ENCODE data around the gene AEBP2.

GRCh38 chr12:19402743-19403431 is 36.4 kb upstream of the AEBP2 start:
- TF ChIP-seq CTCF (IDR thresholded peaks at IDR 0.05) (no peak), POLR2AphosphoS5 (IDR thresholded peaks at IDR 0.05) (no peak)
